HG03460 (cell line): ENCODE results near the gene FARS2.

ENCODE experiments used
- ATAC-seq: cut with Tn5 transposase; IDR thresholded peaks from one replicate; pipeline ENCODE4 v1.9.1; 2021; ENCODE audit not compliant: unreplicated experiment

The FARS2 gene

DNA sequence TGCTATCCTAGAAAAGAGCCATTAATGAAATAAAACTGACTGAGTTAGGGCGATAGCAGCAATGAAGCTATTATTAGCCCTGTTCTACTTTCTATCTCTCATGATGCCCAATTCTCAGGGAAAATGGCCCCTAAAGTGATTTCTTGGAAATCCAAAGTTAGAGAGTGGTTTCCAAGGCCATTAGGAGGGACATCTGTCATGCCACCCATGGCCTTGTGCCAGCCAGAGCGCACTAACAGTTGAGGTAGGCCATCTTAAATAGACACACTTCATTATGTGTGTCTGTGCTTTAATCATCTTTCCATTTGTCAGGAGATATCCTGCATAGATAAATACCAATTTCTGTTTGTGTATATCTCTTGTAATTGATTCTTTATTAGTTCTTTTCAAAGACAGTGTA lies 483.8 kb downstream of the FARS2 start:
- no peak for ATAC-seq

- no peak for ATAC-seq
Measured at GRCh38 chr6:5746053-5746758, 484.9 kb downstream of the FARS2 start.

GRCh38 chr6:5746759-5747130 lies 485.4 kb downstream of the FARS2 start:
- ATAC-seq = no peak

GRCh38 chr6:5747379-5747778 lies 486.1 kb downstream of the FARS2 start:
- ATAC-seq = no peak

GRCh38 chr6:5749016-5749650 lies 487.8 kb downstream of the FARS2 start:
- ATAC-seq = no peak

- no peak for ATAC-seq
Measured at GRCh38 chr6:5749651-5750215, 488.4 kb downstream of the FARS2 start.

DNA sequence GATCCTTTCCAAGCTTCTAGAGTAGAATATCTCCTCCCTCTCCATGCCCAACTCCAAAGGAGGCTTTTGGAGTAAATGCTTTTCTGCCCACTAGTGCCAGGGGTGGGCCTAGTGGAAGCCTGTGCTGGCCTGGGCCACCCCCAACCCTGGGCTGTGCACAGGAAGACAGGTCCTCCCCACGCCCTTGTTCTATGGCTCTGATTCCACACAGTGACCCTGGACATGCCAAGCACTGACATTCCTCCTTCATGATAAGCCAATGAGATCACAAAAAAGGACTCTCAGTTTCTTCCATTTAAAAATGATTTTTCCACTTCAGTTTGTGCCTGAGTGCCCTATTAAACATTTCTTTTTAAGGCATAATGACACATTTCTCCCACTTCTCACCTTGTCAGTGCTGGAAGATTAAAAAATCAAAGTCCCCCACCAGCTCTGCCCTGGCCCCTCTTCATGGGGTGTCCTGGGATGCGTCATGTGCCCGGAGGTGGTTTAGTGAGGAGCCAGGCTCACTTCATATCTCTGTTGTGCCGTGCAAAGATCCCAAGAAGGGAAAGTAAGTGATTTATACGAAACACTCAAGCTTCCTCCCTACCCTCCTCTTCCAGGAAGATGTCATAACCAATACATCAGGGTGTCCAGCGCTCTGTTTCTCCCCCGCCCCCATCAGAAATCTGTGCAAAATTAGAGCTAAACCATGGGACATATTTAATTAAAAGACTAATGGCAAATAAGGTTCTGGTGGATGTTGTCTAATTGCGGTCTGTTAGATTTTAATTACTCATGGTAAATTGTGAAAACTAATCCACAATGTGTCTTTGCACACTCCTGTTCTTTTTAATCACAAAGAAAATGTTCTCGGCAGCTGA lies 490.4 kb downstream of the FARS2 start:
- ATAC-seq = no peak

DNA sequence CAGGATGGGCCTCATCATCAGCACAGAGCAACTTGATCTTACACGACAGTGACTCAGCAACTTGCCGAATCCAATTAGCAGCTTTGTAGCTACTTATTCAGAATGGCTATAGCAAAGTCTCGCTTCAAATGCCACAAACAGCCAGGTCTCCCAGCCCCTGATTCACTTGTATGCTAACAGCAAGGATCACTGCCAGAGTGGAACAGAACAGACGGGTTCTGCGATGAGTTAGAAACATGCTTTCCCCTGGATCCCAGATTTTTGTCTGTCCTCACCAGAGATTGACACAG lies 491.0 kb downstream of the FARS2 start:
- no peak for ATAC-seq

DNA sequence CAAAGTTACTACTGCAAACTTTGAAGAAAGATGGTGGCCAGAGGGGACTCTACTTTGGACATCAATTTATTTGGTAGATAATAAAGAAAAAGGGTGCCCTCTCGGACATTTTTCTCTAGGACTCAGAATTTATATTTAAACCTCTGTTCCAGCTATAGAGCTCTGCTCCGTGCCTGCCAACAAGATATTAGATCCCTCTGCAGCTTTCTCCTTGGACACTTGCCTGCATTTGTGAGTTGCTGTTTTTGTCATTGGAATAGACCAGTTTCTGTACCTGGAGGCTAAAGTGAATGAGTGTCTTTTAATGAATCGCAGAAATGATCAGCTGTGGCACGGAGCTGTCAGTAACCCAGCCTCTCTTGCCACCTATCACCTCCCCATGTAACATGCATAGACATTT lies 491.9 kb downstream of the FARS2 start:
- no peak for ATAC-seq

DNA sequence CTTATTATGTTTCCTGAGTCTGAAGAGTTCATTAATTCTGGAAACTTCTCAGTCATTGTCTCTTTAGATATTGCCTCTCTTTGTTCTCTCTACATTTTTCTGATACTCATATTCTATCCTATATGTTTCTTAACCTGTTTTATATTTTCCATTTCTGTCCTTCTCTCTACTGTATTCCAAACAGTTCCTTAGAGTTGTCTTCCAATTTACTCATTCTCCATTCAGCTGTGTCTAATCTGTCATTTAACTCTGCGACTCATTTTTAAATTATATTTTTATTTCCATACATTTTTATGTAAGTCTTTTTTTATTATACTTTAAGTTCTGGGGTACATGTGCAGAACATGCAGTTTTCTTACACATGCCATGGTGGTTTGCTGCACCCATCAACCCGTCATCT lies 493.6 kb downstream of the FARS2 start:
- ATAC-seq = no peak

- ATAC-seq = no peak
Measured at GRCh38 chr6:5759571-5759970, 498.3 kb downstream of the FARS2 start.

DNA sequence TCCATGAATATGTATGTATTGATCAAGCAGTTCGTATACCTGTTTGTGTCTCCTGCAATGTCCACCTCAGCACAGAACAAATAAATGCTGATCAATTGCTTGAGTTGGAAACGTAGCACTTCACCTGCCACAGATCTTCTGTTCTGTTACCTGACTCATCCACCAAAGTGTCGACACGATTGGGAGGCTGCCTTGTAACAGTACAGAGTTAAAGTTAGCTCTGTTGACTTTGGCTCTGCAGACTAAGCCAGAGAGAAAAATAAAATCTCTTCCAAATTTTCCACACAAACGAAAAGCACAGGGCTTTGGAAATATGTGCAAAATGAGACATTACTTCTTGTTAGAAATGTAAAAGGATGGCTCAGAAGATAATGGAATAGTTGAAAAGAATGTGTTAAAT lies 500.1 kb downstream of the FARS2 start:
- no peak for ATAC-seq

DNA sequence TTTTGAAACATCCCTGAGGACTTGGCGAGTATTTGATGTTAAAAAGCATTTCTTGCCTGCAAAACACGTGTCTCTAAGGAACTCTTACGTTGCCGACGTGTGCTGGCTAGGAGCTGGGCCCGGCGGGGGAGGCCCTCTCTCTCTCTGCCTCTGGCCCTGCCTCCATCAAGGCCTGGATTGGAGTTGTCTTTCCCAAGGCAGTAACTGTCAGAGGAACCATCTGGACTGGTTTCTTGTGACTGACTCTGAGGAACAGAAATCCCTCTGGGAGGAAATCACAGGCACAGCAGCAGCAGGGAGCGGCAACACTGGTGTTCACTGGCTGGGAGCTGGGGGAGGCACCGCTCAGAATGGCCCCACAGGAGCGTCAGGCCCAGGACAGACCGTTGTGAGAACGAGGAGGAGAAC lies 501.3 kb downstream of the FARS2 start:
- no peak for ATAC-seq

DNA sequence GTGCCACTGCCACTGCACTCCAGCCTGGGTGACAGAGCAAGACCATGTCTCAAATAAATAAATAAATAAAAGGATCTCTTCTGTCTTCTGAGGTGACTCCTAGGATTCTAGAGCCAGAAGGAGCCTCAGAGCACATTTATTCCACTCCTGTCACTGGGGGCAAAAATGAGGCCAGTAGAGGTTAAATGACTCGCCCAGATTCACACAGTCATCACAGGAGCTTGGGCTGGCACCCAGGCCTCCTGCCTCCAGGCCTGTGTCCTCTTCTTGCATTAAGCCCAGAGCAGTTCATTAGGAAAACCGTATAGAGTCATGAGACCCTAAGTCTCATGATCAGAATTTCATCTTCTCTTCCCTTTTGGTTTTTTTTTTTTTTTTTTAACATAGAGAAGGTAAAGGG lies 502.1 kb downstream of the FARS2 start:
- no peak for ATAC-seq

DNA sequence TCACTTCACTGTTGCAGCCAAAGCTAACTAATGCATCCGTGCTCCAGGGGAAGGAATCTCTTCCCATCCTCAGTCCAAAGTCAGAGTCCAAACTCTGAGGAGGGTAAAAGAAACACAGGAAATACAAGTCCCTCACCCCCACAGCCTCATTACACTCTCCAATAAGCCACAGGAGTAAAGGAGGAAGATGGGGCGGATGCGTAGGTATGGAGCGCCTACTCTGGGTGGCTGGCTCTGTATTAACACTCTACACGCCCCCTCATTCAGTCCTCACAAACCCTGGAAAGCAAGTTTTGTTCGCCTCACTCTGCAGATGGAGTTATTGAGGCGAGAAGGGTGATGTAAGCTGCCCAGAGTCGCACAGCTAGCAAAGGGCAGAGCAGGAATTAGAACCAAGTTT lies 502.6 kb downstream of the FARS2 start:
- peak; percentile 53 for ATAC-seq

DNA sequence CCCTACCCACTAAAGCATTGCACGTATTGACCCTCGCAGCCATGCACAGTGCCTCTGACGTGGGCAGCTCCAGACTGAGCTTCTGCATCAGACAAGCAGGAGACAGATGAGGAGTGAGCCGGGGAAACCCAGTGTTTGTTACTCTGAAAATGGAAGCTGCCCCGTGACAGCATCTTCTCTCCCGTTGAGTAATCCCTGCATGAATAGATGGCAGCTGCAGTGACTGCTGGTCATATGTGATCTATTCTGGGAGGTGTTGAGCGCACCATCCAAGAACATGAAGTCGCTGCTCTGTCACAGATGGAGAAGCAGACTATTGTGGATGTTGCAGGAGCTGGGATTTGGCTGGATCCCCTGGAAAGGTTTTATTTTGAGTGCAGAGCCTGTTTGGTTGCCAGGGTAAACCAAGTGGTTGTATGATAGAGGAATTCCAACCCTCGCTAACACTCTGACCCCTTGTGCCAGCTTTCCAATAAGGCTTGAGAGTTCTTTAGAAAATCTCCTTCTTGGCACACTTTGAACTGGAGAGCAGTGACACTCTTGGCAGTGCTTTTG lies 503.2 kb downstream of the FARS2 start:
- ATAC-seq = peak; percentile 62

GRCh38 chr6:5765141-5765760 lies 503.9 kb downstream of the FARS2 start:
- no peak for ATAC-seq

DNA sequence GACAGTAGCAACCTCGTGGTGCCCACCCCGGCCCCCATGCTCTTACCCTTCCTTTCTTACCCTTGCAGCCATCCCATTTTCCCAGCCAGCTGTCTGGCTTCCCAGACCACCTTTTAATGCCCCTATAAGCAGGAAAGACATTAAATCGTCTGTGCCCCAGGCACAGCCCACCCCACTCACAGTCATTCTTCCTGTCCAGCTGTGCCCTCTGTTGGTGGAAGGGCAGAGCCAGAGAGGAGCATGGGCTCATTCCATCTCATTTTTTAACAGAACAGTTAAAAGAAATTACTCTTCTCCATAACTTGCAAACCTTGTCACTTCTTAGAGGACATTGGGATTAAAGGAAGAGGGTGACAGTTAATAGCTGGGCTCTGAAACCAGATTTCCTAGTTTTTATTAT lies 504.9 kb downstream of the FARS2 start:
- ATAC-seq = no peak

GRCh38 chr6:5767471-5767870 lies 506.2 kb downstream of the FARS2 start:
- ATAC-seq = no peak

DNA sequence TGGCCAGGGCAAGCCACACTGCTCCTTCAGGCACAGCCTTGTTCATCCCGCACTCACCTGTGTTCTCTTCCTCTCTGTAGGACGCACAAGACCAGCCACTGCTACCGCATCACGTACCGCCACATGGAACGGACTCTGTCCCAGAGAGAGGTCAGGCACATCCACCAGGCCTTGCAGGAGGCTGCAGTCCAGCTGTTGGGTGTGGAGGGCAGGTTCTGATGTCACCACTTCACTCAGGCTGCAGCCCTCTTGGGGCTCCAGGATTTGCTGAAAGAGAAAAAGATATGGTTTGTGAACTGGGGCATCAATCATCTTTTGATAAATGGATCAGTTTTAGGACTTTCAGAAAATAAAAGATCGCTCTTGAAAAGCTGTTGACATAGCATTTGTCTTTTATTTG lies 509.9 kb downstream of the FARS2 start:
- ATAC-seq = no peak

DNA sequence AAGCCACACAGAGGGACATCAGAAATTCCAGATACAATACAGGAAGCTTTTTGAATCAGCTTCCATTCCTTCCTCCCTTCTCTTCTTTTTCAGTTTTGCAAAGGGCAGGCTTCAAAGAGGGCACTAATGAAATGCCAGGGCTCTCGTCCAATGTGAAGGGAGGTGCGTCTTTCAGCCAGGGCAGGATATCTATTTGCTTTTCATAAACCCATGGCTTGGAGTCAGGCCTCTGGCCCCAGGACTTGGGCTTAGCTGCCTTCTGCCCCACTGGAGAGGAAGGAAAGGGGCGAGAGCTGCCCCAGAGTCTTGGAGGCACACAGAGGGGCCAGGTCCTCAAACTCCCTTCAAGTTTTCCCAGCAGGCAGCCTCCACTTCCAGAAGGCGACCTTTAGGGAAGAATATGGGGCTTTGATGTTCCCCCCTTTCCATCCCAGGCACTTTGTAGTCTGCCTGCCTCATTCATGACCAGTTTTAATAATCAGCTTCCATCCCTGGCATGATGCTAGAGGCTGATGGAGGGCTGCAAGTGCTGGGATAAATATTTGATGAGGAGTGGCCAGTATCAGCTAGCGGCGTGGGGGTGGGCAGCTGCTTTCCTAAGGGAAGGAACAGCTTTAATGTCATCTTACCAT lies 510.6 kb downstream of the FARS2 start:
- ATAC-seq = no peak
